OCI-LY7 (cell line): ENCODE data around the gene ACKR2.

Experiments
- CTCF ChIP-seq: fragments of 200-600 bp; sonication (generic); conservative IDR thresholded peaks from 2 replicates; pipeline ENCODE4 v1.5.1; 2014; ENCODE audit warnings: mild to moderate bottlenecking, antibody characterized with exemption, low read length, moderate library complexity, mixed read lengths
- EZH2phosphoT487 ChIP-seq: fragments of 200-600 bp; sonication (generic); IDR thresholded peaks from 2 replicates; pipeline ENCODE4 v1.6.1; 2018; ENCODE audit warnings: low read depth, borderline replicate concordance, mild to moderate bottlenecking, mixed run types, antibody characterized with exemption, low read length, moderate library complexity, mixed read lengths

DNA sequence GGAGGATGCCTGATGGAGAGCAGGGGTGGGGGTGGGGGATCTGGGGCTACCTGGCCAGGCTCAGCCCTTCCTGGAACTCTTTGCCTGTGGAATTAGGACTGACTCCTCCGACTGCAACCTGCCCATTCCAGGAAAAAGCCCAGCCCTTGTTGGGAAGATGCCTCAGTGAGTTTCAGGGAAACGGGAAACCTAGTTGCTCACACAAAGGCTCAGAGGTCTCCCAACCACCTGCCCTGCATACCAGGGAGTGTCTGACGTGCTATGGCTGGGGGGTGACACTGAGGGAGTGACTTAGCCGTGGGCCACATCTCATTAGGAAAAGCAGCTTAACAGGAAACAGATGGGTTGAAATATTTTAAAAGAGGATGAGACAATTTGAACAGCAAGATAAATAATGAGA is 38.5 kb downstream of the ACKR2 start:
- no peak for TF ChIP-seq CTCF
- TF ChIP-seq EZH2phosphoT487 = no peak
